NT2/D1 (cell line): Measurements from ENCODE around the gene KLRG1.

Experiments used
- SUZ12 ChIP-seq: IDR thresholded peaks from 2 replicates; pipeline ENCODE4 v1.6.1; 2011; ENCODE audit not compliant: insufficient read length, insufficient read depth; ENCODE audit errors: extremely low read depth
- YY1 ChIP-seq: IDR thresholded peaks from 2 replicates; pipeline ENCODE4 v1.6.1; 2011; ENCODE audit not compliant: insufficient read length, insufficient read depth

DNA sequence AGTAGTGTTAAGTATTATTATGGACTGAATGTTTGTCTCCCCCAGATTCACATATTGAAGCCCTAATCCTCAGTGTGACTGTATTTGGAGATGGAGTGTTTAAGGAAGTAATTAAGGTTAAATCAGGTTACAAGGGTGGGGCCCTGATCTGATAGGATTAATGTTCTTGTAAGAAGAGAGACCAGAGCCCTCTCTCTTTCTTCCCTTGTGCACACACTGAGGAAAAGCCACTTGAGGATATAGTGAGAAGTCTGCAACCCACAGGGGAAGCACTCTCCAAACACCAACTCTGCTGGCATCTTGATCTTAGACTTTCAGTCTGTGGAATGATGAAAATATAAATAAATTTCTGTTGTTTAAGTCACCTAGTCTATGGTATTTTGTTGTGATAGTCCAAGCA lies 2.2 kb upstream of the KLRG1 start:
- no peak for TF ChIP-seq YY1
- TF ChIP-seq SUZ12, result no peak
